GM19328 (cell line): Measurements from ENCODE around the gene ADGRG6.

Source experiments
- ATAC-seq: cut with Tn5 transposase; IDR thresholded peaks from one replicate; pipeline ENCODE4 v1.9.1; 2021; ENCODE audit warnings: mild to moderate bottlenecking, moderate library complexity; ENCODE audit not compliant: unreplicated experiment

Gene ADGRG6

GRCh38 chr6:142374091-142374770 is 72.4 kb downstream of the ADGRG6 start:
- no peak for ATAC-seq

GRCh38 chr6:142374965-142375733 is 73.3 kb downstream of the ADGRG6 start:
- no peak for ATAC-seq

- no peak for ATAC-seq
These were observed 74.3 kb downstream of the ADGRG6 start for GRCh38 chr6:142376115-142376514.

GRCh38 chr6:142376800-142377496 is 75.1 kb downstream of the ADGRG6 start:
- no peak for ATAC-seq

GRCh38 chr6:142377497-142377848 is 75.7 kb downstream of the ADGRG6 start:
- no peak for ATAC-seq

GRCh38 chr6:142378138-142378875 is 76.5 kb downstream of the ADGRG6 start:
- no peak for ATAC-seq

GRCh38 chr6:142380626-142381025 is 78.8 kb downstream of the ADGRG6 start:
- no peak for ATAC-seq

GRCh38 chr6:142381181-142381580 is 79.4 kb downstream of the ADGRG6 start:
- ATAC-seq: no peak

GRCh38 chr6:142381845-142382378 is 80.1 kb downstream of the ADGRG6 start:
- ATAC-seq: no peak

- no peak for ATAC-seq
These were observed 82.9 kb downstream of the ADGRG6 start for GRCh38 chr6:142384519-142385254.

- ATAC-seq: no peak
These were observed 83.5 kb downstream of the ADGRG6 start for GRCh38 chr6:142385352-142385751.

- no peak for ATAC-seq
These were observed 84.8 kb downstream of the ADGRG6 start for GRCh38 chr6:142386657-142387056.

- ATAC-seq: peak; percentile 59
These were observed 86.4 kb downstream of the ADGRG6 start for GRCh38 chr6:142387997-142388815.

GRCh38 chr6:142395266-142395665 is 93.5 kb downstream of the ADGRG6 start:
- ATAC-seq: no peak

GRCh38 chr6:142395768-142396231 is 94.0 kb downstream of the ADGRG6 start:
- peak; percentile 94 for ATAC-seq

GRCh38 chr6:142398353-142398752 is 96.5 kb downstream of the ADGRG6 start:
- ATAC-seq: no peak

- no peak for ATAC-seq
These were observed 97.9 kb downstream of the ADGRG6 start for GRCh38 chr6:142399739-142400138.

- ATAC-seq: no peak
These were observed 98.7 kb downstream of the ADGRG6 start for GRCh38 chr6:142400495-142400894.

- ATAC-seq: no peak
These were observed 100.0 kb downstream of the ADGRG6 start for GRCh38 chr6:142401838-142402237.
